Measurements from ENCODE around the gene ANKRD44. TPM values are rescaled to one million over a fixed set of nuclear protein-coding genes. Genes with fewer than 3 reads are reported as not detected.

ANKRD44 gene
- total RNA-seq, 1 experiment from 2014 or later, result 7.8 TPM

DNA sequence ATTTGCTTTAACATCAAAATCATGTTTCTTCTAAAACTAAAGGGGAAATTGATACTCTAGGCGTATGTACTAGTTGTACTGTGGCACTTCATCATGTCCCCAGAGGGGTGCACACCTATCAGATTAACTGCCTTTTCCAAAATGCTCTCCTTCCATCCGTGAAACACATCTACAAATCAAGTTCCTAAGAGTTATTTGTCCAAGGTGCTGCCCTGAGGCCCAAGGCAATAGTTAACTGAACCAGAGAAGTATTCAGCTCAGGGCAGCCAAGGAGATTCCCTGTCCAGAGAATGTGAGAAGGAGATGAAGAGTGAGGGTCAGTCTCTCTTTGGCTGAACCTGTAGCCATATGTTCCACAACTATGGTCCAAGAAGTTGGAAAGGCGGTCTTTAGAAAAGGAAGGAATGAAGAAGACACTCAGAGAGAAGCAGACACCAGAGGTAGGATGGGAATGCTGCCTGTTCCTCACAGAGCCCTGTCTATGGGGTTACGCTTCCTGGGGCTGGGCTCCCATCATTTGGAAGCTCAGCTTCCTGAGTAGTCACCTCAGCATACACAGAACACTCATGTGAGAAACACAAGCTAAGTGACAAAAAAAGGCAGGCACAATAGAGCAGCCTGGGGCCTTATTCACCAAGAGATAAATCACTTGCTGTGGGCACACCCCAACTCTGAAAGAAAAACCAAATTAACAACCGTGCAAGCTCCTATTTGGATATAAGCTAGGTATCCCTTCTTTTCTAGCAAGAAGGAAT lies 55.6 kb downstream of the ANKRD44 start:
- Histone ChIP-seq H3K4me3 (ENCODE audit: low read depth in 2 of 2, low read length in 2 of 2) (no peak overlapping the region), H3K27ac (ENCODE audit: low read length) (no peak overlapping the region), H3K36me3 (ENCODE audit: control insufficient read depth, insufficient read depth, low read length) (no peaks in the 10 kb centered on the region), H3K27me3 (ENCODE audit: control insufficient read depth, insufficient read depth, low read length) (no peaks in the 10 kb centered on the region), H3K4me1 (ENCODE audit: control insufficient read depth, insufficient read depth, low read length) (no peaks in the 10 kb centered on the region), H3K9me3 (ENCODE audit: control insufficient read depth, insufficient read depth, low read depth, low read length) (no peaks in the 10 kb centered on the region)
- ChIA-PET CTCF (no interaction called here), POLR2A (interaction anchor here (0.5 kb wide), 1 partner anchor 26 kb away, joined by 3 read pairs; no protein-coding TSS in a partner anchor)
- no peak for ATAC-seq
- in situ Hi-C loops (cut with HindIII; ENCODE audit: low pct_unique_long_range_greater_than_20kb, low sequenced_read_pairs) (no loop called here), intact Hi-C loops (cut with micrococcal nuclease; ENCODE audit: unreplicated experiment) (no loop called here)
- TF ChIP-seq POLR2AphosphoS5 (IDR thresholded peaks at IDR 0.05; ENCODE audit: low read depth, low read length), result no peak
- TF ChIP-seq, protein P1, sequence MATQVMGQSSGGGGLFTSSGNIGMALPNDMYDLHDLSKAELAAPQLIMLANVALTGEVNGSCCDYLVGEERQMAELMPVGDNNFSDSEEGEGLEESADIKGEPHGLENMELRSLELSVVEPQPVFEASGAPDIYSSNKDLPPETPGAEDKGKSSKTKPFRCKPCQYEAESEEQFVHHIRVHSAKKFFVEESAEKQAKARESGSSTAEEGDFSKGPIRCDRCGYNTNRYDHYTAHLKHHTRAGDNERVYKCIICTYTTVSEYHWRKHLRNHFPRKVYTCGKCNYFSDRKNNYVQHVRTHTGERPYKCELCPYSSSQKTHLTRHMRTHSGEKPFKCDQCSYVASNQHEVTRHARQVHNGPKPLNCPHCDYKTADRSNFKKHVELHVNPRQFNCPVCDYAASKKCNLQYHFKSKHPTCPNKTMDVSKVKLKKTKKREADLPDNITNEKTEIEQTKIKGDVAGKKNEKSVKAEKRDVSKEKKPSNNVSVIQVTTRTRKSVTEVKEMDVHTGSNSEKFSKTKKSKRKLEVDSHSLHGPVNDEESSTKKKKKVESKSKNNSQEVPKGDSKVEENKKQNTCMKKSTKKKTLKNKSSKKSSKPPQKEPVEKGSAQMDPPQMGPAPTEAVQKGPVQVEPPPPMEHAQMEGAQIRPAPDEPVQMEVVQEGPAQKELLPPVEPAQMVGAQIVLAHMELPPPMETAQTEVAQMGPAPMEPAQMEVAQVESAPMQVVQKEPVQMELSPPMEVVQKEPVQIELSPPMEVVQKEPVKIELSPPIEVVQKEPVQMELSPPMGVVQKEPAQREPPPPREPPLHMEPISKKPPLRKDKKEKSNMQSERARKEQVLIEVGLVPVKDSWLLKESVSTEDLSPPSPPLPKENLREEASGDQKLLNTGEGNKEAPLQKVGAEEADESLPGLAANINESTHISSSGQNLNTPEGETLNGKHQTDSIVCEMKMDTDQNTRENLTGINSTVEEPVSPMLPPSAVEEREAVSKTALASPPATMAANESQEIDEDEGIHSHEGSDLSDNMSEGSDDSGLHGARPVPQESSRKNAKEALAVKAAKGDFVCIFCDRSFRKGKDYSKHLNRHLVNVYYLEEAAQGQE (IDR thresholded peaks at IDR 0.05; ENCODE audit: insufficient read depth in 1 of 2, low read depth in 2 of 2, low read length in 1 of 2), result no peak
- TF ChIP-seq, protein P2, sequence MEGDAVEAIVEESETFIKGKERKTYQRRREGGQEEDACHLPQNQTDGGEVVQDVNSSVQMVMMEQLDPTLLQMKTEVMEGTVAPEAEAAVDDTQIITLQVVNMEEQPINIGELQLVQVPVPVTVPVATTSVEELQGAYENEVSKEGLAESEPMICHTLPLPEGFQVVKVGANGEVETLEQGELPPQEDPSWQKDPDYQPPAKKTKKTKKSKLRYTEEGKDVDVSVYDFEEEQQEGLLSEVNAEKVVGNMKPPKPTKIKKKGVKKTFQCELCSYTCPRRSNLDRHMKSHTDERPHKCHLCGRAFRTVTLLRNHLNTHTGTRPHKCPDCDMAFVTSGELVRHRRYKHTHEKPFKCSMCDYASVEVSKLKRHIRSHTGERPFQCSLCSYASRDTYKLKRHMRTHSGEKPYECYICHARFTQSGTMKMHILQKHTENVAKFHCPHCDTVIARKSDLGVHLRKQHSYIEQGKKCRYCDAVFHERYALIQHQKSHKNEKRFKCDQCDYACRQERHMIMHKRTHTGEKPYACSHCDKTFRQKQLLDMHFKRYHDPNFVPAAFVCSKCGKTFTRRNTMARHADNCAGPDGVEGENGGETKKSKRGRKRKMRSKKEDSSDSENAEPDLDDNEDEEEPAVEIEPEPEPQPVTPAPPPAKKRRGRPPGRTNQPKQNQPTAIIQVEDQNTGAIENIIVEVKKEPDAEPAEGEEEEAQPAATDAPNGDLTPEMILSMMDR (IDR thresholded peaks at IDR 0.05), result no peak
- TF ChIP-seq TCF7L2 (IDR thresholded peaks at IDR 0.05; ENCODE audit: low read depth, low read length), result no peak
- no peak for TF ChIP-seq SIN3A (IDR thresholded peaks at IDR 0.05; ENCODE audit: borderline replicate concordance, insufficient read depth, low read depth, low read length)
- DNase-seq (ENCODE audit: low read depth, low spot score), result no peak
- no TSS peak for BruUV-seq (replicated peaks)

DNA sequence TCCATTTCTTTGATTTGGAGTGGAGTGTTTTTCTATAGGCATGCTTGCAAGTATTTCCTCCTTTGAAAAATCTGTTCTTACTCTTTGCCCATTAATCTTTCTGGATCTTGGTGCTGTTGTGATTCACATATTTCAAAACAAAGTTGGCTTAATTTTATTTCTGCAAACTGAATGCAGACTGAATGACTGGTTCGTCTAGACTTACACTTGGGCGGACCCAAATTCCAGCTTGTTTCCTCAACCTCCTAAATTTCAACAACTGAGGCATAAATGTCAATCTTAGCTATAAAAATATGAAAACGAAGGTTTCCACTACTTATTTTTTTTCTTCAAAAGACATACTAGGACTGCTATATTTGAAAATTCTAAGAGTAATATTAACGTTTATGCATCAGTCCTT lies 59.0 kb downstream of the ANKRD44 start:
- no TSS peak for BruUV-seq (replicated peaks)
- no peak overlapping the region for H3K4me3 ChIP-seq (ENCODE audit: low read depth in 2 of 2, low read length in 2 of 2)
- intact Hi-C loops (cut with micrococcal nuclease; ENCODE audit: unreplicated experiment) (no loop called here), in situ Hi-C loops (cut with HindIII; ENCODE audit: low pct_unique_long_range_greater_than_20kb, low sequenced_read_pairs) (no loop called here)
- no peaks in the 10 kb centered on the region for H3K27me3 ChIP-seq (ENCODE audit: control insufficient read depth, insufficient read depth, low read length)
- no peak for ATAC-seq
- no peak overlapping the region for H3K27ac ChIP-seq (ENCODE audit: low read length)
- POLR2A ChIA-PET, result no interaction called here
- no peaks in the 10 kb centered on the region for H3K9me3 ChIP-seq (ENCODE audit: control insufficient read depth, insufficient read depth, low read depth, low read length)
- no peaks in the 10 kb centered on the region for H3K4me1 ChIP-seq (ENCODE audit: control insufficient read depth, insufficient read depth, low read length)
- TF ChIP-seq POLR2AphosphoS5 (IDR thresholded peaks at IDR 0.05; ENCODE audit: low read depth, low read length), result no peak
- TF ChIP-seq, protein P1 (IDR thresholded peaks at IDR 0.05; ENCODE audit: insufficient read depth in 1 of 2, low read depth in 2 of 2, low read length in 1 of 2), result no peak
- TF ChIP-seq TCF7L2 (IDR thresholded peaks at IDR 0.05; ENCODE audit: low read depth, low read length), result no peak
- no peak for TF ChIP-seq SIN3A (IDR thresholded peaks at IDR 0.05; ENCODE audit: borderline replicate concordance, insufficient read depth, low read depth, low read length)
- TF ChIP-seq, protein P2 (IDR thresholded peaks at IDR 0.05), result no peak
- no peaks in the 10 kb centered on the region for H3K36me3 ChIP-seq (ENCODE audit: control insufficient read depth, insufficient read depth, low read length)
- DNase-seq (ENCODE audit: low read depth, low spot score), result no peak
- CTCF ChIA-PET, result no interaction called here
